OCI-LY3 (cell line): ENCODE data around the gene SLC22A14.

Experiments used
- EZH2phosphoT487 ChIP-seq: fragments of 200-600 bp; shearing (Covaris generic); IDR thresholded peaks from 2 replicates; pipeline ENCODE4 v1.6.1; 2018; ENCODE audit warnings: antibody characterized with exemption, mixed run types, low read depth
- TF ChIP-seq, protein P1 (sequence below): fragments of 200-600, 300-600 bp; sonication (generic); IDR thresholded peaks from 2 replicates; pipeline ENCODE4 v1.5.1; 2014; ENCODE audit warnings: antibody characterized with exemption, low read length, low read depth

DNA sequence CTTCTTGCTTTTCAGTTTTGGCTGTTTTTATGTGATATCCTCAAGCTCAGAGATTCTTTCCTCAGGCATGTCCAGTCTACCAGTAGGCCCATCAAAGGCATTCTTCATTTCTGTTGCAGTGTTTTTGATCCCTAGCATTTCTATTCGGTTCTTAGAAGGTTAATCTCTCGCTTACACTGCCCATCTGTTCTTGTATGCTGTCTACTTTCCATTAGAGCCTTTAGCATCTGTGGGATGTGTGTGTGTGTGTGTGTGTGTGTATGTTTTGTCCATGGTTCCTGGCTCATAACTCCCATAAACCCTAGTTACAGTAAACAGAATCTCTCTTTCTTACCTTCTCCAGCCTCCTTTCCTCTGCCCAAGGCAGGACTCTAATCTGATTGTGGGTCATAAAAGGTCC, 21.6 kb upstream of the SLC22A14 start:
- TF ChIP-seq, protein P1, sequence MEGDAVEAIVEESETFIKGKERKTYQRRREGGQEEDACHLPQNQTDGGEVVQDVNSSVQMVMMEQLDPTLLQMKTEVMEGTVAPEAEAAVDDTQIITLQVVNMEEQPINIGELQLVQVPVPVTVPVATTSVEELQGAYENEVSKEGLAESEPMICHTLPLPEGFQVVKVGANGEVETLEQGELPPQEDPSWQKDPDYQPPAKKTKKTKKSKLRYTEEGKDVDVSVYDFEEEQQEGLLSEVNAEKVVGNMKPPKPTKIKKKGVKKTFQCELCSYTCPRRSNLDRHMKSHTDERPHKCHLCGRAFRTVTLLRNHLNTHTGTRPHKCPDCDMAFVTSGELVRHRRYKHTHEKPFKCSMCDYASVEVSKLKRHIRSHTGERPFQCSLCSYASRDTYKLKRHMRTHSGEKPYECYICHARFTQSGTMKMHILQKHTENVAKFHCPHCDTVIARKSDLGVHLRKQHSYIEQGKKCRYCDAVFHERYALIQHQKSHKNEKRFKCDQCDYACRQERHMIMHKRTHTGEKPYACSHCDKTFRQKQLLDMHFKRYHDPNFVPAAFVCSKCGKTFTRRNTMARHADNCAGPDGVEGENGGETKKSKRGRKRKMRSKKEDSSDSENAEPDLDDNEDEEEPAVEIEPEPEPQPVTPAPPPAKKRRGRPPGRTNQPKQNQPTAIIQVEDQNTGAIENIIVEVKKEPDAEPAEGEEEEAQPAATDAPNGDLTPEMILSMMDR, result no peak
- no peak for TF ChIP-seq EZH2phosphoT487
